Measurements from ENCODE around the gene CDRT15L2.
"Not testable (repeated sequence)": the region's sequence is repeated elsewhere in the genome, so short reads cannot be mapped to it uniquely, and the experiment has no call there.

CDRT15L2 gene

DNA sequence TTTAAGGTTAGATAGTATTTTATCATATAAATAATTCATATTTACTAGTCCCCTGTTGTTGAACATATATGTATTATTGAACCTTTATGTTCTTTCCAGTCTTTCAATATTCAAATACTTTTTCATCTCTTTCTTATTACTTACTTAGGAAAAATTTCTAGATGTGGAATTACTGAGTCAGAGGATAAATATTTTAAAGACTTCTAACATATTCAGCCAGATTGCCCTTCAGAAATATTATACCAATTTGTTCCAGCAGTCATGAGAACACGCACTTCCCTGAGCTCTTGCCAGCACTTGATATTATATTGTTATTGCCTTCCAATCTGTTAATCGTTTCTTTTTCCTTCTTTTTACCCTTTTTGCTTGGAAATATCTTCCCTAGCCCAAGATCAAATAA, 4.5 kb upstream of the CDRT15L2 start:
- not testable (repeated sequence) for DNase-seq (ENCODE audit: low read depth)

DNA sequence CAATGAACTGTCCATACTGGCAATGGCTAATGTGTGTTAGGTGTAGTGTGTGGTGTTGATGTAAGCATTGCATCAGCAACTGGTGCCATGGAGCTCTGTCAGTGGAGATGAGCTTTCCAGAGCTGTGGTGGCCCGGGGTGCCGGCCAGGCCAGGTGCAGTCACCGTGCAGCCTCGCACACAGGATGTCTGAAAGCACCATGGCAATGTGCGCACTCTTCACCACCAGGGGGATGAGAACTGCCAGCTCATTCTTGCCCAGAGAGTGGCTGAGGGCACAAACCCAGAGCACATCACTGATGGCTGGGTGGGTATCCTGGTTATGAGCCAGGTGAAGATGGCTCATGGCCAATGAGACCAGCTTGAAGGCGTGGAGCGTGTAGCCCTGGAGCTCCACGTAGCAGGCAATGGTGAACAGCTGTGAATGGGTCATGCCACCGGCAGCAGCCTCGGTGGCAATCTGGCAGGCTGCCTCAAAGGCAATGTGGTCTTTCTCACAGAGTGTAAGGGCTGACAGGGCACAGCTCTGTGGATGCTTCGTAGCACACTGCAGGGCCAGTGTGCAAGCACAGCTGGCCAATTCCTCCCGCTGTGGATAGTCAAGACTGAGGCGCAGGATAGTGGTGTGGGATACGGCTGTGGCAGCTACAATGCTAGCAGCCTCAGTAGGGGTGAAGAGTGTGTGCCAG, 4.5 kb downstream of the CDRT15L2 start:
- not testable (repeated sequence) for DNase-seq (ENCODE audit: low read depth)

DNA sequence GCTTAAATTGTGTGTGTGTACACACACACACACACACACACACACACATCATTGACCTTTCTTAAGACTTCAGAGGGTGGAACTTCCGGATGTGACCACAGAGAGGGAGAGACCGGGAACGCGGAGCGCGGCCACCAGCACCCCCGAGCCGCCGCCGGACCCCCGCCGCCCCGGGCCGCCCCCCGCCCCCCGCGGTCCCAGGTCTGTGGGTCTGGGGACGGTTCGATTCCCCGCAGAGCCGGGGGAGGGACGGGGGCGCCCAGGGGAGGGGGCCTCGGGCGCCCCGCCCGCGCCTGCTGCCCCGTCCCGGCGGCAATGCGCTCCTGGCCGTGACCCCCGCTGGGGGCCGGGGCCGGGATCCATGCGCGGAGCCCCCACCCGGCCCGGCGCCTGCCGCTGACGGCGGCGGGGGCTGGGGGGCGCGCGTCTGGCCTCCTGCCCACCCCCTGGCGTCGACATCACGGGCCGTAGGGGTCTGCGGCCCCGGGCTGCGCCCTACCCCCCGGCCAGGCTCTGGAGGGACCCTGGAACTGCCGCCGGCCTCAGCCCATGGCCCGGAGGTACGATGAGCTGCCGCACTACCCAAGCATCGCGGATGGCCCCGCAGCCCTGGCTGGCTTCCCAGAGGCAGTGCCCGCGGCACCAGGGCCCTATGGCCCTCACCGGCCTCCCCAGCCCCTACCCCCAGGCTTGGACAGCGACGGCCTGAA, 9.4 kb downstream of the CDRT15L2 start:
- DNase-seq (ENCODE audit: low read depth) = not testable (repeated sequence)

DNA sequence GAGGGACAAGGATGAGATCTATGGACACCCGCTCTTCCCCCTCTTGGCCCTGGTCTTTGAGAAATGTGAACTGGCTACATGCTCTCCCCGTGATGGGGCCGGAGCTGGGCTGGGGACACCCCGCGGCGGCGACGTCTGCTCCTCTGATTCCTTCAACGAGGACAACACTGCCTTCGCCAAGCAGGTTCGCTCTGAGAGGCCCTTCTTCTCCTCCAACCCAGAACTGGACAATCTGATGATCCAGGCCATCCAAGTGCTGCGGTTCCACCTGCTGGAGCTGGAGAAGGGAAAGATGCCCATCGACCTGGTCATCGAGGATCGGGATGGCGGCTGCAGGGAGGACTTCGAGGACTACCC, 9.9 kb downstream of the CDRT15L2 start:
- DNase-seq (ENCODE audit: low read depth) = not testable (repeated sequence)

GRCh38 chr17:20591040-20591439, 11.5 kb downstream of the CDRT15L2 start:
- not testable (repeated sequence) for DNase-seq (ENCODE audit: low read depth)

DNA sequence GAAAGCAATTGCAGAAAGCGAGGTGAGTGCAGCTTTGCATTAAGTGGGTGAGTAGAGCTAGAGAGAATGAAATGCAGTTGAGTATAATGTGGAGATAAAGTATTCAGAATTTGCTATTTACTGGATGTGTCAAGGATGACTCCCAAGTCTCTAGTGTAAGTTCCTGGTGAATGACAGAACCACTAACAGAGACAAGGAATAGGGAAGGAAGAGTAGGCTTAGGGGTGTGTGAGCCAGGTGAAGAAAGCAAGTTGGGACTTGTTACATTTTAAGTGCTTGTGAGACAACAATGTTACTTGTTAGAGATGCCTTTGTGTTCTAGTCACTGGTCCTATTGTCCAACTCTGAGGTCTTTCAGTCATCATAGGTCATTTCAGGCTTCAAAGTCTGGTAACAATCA, 26.0 kb downstream of the CDRT15L2 start:
- not testable (repeated sequence) for DNase-seq (ENCODE audit: low read depth)

- not testable (repeated sequence) for DNase-seq (ENCODE audit: low read depth)
Measured at GRCh38 chr17:20609490-20609889, 30.0 kb downstream of the CDRT15L2 start.

DNA sequence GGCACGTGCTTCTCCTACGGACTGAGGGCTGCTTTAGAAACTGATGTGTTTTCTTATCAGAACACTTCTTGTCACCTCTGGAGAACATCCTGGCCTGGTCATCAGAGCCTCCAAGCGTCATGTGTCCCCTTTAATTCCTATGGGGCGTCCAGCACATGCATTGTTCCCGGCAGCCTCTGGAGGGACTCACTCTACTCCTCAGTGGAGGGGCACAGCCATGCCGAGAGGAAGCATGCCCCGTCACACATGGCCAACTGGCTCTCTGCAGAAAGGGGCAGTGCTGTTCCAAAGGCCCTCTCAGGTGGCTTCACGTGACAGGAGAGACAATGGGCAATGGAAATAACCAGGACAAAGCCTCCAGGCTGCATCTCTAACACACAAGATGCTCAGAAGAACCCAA, 31.8 kb downstream of the CDRT15L2 start:
- DNase-seq (ENCODE audit: low read depth) = no peak

DNA sequence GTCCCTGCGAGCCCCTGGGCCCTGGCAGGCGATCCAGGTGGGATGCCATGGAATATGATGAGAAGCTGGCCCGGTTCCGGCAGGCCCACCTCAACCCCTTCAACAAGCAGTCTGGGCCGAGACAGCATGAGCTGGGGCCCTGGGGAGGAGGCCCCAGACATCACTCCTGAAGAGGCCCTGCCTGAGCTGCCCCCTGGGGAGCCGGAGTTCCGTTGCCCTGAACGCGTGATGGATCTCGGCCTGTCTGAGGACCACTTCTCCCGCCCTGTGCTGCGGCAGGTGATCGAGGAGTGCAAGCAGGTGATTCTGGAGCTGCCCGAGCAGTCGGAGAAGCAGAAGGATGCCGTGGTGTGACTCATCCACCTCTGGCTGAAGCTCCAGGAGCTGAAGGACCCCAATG, 33.1 kb downstream of the CDRT15L2 start:
- no peak for DNase-seq (ENCODE audit: low read depth)

GRCh38 chr17:20613248-20613647, 33.7 kb downstream of the CDRT15L2 start:
- DNase-seq (ENCODE audit: low read depth) = no peak

DNA sequence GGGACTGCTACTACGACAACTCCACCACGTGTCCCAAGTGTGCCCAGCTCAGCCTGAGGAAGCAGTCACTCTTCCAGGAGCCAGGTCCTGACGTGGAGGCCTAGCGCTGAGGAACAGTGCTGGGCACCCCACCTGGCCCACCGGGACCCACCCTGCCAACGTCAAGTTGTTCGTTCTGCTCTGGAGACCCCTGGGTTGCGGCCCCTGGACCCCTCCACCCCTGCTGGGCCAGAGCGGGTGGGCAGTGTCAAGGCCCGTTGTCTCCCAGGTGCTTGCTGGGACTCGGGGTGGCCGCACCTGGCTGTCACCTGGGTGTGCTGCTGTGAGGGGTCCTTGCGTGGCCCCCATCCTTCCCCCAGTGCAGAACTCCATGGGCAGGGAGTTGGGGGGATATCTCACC, 34.4 kb downstream of the CDRT15L2 start:
- DNase-seq (ENCODE audit: low read depth) = no peak

DNA sequence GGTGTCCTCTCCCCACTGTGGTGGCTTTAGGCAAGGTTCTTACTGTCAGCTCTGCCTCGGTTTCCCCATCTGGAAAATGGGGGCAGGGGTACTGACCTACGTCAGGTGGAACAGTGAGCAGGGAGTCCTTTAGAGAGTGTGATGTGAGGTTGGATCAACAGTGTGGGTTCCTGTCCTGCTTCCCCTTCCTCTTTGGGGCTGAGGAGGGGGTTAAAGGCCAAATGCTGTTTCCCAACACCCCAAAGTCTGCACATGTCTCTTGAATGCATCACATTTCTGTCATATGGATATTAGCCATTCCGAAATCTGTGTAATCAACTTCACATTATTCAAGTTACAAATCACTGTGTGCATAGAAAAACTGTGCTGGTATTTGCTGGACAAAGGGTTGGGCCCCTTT, 35.9 kb downstream of the CDRT15L2 start:
- not testable (repeated sequence) for DNase-seq (ENCODE audit: low read depth)
